Bronchial epithelial cell (primary cell): ENCODE measurements around the gene IFT81. TPM values are rescaled to one million over a fixed set of nuclear protein-coding genes. Genes with fewer than 3 reads are reported as not detected.

ENCODE experiments used
- DNase-seq: peaks from one replicate; pipeline ENCODE4 v3.0.0-alpha.2; 2010; ENCODE audit warnings: low read depth
- FAIRE-seq: peaks from 2 replicates; lab custom pipeline; 2011; peaks lifted over from hg19 to GRCh38; lab: Jason Lieb, UNC
- H3K27me3 ChIP-seq: 2 replicates; pipeline ENCODE4 v1.5.1; 2011; ENCODE audit warnings: low read length; ENCODE audit not compliant: control insufficient read depth, insufficient read depth
- H3K36me3 ChIP-seq: 2 replicates; pipeline ENCODE4 v1.5.1; 2011; ENCODE audit warnings: low read length; ENCODE audit not compliant: control insufficient read depth, insufficient read depth
- H3K4me3 ChIP-seq: 2 replicates; pipeline ENCODE4 v1.5.1; 2011; ENCODE audit warnings: mild to moderate bottlenecking, low read depth, low read length, control low read depth
- CTCF ChIP-seq: IDR thresholded peaks from 2 replicates; pipeline ENCODE4 v1.5.1; 2011; ENCODE audit warnings: mild to moderate bottlenecking, moderate library complexity, low read length, control low read depth, inconsistent platforms; ENCODE audit not compliant: insufficient read depth, severe bottlenecking
- total RNA-seq: library from RNA; depleted of rRNA; stranded (reverse); fragments of >200 nt; gene quantifications from 2 replicates; pipeline ENCODE4 v1.2.1, GENCODE V29; 2014

IFT81 gene
- total RNA-seq, 1 donor from 2014 or later = 5.8 TPM

GRCh38 chr12:110105986-110106385 lies 18.2 kb upstream of the IFT81 start:
- FAIRE-seq = no peak

GRCh38 chr12:110107369-110108281 lies 16.5 kb upstream of the IFT81 start:
- H3K36me3 ChIP-seq = no peaks in the 10 kb centered on the region
- no peak overlapping the region for H3K4me3 ChIP-seq
- FAIRE-seq = no peak
- no peak for TF ChIP-seq CTCF
- peak; percentile 83 for DNase-seq
- no peaks in the 10 kb centered on the region for H3K27me3 ChIP-seq

More at GRCh38 chr12:110105986-110106385, 18.2 kb upstream of the IFT81 start:
- TF ChIP-seq CTCF = no peak
- H3K4me3 ChIP-seq = no peak overlapping the region
- H3K27me3 ChIP-seq = no peaks in the 10 kb centered on the region
- no peak for DNase-seq
- no peaks in the 10 kb centered on the region for H3K36me3 ChIP-seq

GRCh38 chr12:110108309-110109036 lies 15.7 kb upstream of the IFT81 start:
- H3K4me3 ChIP-seq = no peak overlapping the region
- FAIRE-seq (no peak), DNase-seq (no peak)
- H3K27me3 ChIP-seq = no peaks in the 10 kb centered on the region
- H3K36me3 ChIP-seq = no peaks in the 10 kb centered on the region
- TF ChIP-seq CTCF = no peak

GRCh38 chr12:110109037-110109836 lies 14.9 kb upstream of the IFT81 start:
- Histone ChIP-seq H3K4me3 (peak overlapping the region; percentile 5), H3K36me3 (no peaks in the 10 kb centered on the region), H3K27me3 (no peaks in the 10 kb centered on the region)
- TF ChIP-seq CTCF = no peak
- no peak for FAIRE-seq
- peak; percentile 94 for DNase-seq

- Histone ChIP-seq H3K36me3 (no peaks in the 10 kb centered on the region), H3K4me3 (no peak overlapping the region), H3K27me3 (no peaks in the 10 kb centered on the region)
- no peak for FAIRE-seq
- TF ChIP-seq CTCF = no peak
- no peak for DNase-seq
Measured at GRCh38 chr12:110109837-110110535, 14.2 kb upstream of the IFT81 start.
